Tibial nerve (tissue), 4 donors: ENCODE data around the gene CCN2.

Experiments
- EP300 ChIP-seq, 2 donors: sonication (generic); formaldehyde crosslinking; IDR thresholded peaks; one replicate each; pipeline ENCODE4 v1.6.1; 2017; ENCODE audit warnings: antibody characterized with exemption in 2 of 2, mild to moderate bottlenecking in 1 of 2
- POLR2A ChIP-seq, 2 donors: fragments of 450-650 bp; IDR thresholded peaks; one replicate each; pipeline ENCODE4 v1.6.1; 2017; ENCODE audit warnings: antibody characterized with exemption in 2 of 2, mild to moderate bottlenecking in 2 of 2, moderate library complexity in 2 of 2
- TF ChIP-seq, protein P1 (sequence below), 5 experiments: fragments of 200-600 bp in 3 of 5; fragments of 450-650 bp in 2 of 5; sonication (generic) in 3 of 5; IDR thresholded peaks; one replicate each; pipeline ENCODE4 v1.5.1; 2016 to 2019; ENCODE audit warnings: antibody characterized with exemption in 5 of 5, mild to moderate bottlenecking in 3 of 5, moderate library complexity in 2 of 5

DNA sequence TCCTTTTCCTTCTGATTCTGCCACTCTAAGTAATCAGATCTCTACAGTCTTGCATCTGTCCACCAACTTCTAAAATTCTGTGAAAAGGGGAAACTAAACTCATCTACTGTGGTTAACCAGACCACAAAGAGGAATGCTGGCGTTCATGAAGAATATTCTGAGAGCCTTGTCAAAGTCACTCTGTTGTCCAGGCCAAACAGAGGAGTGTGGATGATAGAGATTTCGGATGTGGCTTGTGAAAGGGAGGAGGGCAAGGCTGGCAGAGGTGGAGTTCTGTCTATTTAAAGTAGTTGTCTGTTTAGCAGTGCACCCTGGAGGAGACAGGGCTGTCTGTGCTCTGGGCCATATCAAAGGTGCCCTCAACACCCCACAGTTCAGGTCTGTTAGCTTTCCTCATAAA is 33.9 kb downstream of the CCN2 start:
- TF ChIP-seq POLR2A (IDR thresholded peaks at IDR 0.05) = no peak
- TF ChIP-seq, protein P1, sequence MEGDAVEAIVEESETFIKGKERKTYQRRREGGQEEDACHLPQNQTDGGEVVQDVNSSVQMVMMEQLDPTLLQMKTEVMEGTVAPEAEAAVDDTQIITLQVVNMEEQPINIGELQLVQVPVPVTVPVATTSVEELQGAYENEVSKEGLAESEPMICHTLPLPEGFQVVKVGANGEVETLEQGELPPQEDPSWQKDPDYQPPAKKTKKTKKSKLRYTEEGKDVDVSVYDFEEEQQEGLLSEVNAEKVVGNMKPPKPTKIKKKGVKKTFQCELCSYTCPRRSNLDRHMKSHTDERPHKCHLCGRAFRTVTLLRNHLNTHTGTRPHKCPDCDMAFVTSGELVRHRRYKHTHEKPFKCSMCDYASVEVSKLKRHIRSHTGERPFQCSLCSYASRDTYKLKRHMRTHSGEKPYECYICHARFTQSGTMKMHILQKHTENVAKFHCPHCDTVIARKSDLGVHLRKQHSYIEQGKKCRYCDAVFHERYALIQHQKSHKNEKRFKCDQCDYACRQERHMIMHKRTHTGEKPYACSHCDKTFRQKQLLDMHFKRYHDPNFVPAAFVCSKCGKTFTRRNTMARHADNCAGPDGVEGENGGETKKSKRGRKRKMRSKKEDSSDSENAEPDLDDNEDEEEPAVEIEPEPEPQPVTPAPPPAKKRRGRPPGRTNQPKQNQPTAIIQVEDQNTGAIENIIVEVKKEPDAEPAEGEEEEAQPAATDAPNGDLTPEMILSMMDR (IDR thresholded peaks at IDR 0.05) = no peak
- TF ChIP-seq EP300 (IDR thresholded peaks at IDR 0.05) = no peak
